Right kidney (tissue), 9 donors: Measurements from ENCODE around the gene SLC2A2.

Source experiments
- DNase-seq: peaks from one replicate; pipeline ENCODE4 v3.0.0-alpha.2; 2016
- long read RNA-seq, 8 donors: transcript quantifications; one replicate each; lab custom pipeline, GENCODE V29; 2026

Gene SLC2A2
- long read RNA-seq, donor 1, partial matches to known transcripts, result 0 of 1 reads
- long read RNA-seq, donor 1, other reads (novel, unspliced or antisense), result 0 of 1 reads
- long read RNA-seq, donor 2, partial matches to known transcripts, result 0 of 2 reads
- long read RNA-seq, donor 2, other reads (novel, unspliced or antisense), result 0 of 2 reads
- long read RNA-seq, donor 3, partial matches to known transcripts, result 0 of 4 reads
- long read RNA-seq, donor 3, other reads (novel, unspliced or antisense), result 0 of 4 reads
- long read RNA-seq, donor 4, partial matches to known transcripts, result 0 of 1 reads
- long read RNA-seq, donor 4, other reads (novel, unspliced or antisense), result 0 of 1 reads
- long read RNA-seq, donor 5, partial matches to known transcripts, result 0 of 2 reads
- long read RNA-seq, donor 5, other reads (novel, unspliced or antisense), result 0 of 2 reads
- long read RNA-seq, donor 6, partial matches to known transcripts, result 0 of 1 reads
- long read RNA-seq, donor 6, other reads (novel, unspliced or antisense), result 0 of 1 reads
- long read RNA-seq, donor 7, partial matches to known transcripts, result 0 of 2 reads
- long read RNA-seq, donor 7, other reads (novel, unspliced or antisense), result 0 of 2 reads
- long read RNA-seq, donor 8, partial matches to known transcripts, result 0 of 2 reads
- long read RNA-seq, donor 8, other reads (novel, unspliced or antisense), result 0 of 2 reads

DNA sequence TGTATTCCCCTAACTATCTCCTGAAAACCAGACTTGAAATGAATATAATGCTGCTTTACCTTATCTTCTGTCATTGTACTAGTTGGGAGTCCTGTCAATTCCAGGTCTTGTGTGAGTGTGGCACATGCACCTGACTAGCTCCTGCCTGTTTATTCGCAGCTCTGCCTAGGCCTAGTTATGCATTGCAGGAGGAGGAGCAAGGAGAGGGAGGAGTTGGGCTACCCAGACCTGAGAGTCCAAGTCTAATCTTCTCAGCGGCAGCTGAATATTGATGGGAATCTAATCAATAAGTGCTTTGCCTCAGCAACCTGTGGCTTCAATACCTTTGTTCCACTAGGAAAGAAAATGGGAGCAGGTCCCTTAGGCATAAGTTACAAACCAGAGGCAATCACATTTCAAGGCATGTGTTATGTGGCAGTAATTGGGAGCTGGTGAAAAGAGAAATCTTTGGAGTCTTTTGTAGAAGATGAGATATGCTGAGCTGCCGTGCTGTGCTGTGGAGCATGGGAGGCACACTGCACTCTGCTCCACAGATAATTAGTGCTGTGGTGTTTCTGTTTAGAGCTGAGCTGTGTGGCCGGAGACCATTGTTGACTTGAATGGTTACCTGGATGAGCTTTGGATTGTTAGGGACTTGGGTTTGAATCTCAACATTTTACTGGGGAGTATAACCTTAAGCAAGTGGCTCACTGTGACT lies at the start of gene SLC2A2:
TSS of gene SLC2A2 (minus strand) at position 124 of the 697 bp plus-strand sequence. CDS start at position 74, 50 bp downstream.
- no peak for DNase-seq

DNA sequence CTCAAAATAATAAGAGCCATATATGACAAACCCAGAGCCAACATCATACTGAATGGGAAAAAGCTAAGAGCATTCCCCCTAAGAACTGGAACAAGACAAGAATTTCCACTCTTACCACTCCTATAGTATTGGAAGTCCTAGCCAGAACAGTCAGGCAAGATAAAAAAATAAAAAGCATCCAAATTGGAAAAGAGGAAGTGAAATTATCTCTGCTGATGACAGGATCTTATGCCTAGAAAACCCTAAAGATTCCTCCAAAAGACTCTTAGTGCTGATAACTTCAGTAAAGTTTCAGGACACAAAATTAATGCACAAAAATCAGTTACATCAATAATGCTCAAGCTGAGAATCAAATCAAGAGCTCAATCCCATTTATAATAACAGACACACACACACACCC lies 45.9 kb upstream of the SLC2A2 start:
- DNase-seq, result no peak

DNA sequence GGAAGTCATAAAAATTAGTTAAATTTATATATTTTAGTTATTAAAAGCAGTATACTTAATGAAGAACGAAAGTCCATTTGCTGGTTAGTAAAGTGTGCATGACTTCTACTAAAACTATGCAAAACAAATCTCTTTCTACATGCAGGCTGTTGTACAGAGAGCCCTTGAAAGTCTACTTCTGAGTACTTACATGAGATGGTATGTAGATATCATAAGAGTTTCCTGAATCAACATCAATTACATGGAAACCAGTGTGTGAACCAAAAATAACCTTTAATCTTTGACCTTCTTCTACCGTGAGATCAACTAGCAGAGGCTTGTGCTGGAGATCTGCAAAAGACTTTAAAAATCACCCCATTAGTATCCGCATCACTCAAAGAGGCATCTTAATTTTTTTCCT lies 42.1 kb upstream of the SLC2A2 start:
- no peak for DNase-seq

- DNase-seq, result no peak
Observed at GRCh38 chr3:171066206-171066605, 39.7 kb upstream of the SLC2A2 start.

DNA sequence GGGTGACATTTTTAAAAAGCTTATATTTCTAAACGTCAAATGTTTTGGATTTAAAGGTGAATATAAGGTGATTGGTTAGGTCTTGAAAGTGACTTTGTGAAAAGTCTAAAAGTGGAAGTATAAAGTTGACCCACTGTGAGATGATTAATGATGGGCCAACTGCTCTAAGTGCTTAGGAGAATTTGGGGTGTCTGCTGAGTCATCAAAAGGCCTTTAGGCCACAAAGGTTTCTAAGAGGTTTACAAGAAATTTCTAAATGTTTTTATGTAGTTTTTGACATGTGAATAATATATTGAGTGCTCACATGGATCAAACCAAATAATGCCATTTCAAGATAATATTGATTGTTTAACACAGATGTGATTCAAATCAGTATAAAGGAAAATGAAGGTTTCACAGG lies 39.2 kb upstream of the SLC2A2 start:
- DNase-seq, result no peak

DNA sequence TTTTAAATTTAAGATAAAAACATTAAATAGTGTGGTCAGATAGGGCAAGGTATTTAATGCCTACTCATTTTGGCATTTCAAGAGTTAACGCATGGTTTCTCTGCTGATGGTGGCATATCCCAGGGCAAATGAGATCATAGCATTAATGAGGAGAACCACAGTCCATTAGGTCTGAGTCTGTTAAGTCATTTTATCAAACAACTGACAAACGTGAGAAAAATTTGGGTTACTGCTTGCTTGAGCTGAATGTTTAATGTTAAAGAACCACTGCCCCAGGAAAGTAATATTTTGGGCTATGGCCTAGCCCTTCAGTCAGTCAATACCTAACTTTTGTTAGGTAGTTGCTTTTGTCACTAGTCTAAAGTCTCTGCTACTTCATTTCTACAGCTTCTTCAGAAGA lies 37.9 kb upstream of the SLC2A2 start:
- no peak for DNase-seq

DNA sequence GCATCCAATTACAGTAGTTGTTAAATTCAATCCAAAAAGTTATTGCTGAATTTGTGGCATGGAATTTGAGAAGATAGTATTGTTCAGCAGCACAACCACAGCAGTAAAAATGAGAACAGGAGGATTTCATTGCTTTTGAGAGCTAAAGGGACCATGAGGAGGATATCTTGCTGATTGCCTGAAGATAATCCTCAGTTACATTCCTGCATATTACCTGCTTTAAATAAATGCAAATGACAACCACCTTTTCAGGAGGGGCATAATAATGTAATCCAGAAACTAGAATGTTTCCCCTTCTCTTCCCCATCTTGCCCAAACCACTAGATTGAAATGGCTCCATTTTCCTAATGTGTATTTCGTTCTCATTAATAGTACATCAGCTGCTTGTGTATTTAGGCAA lies 35.2 kb upstream of the SLC2A2 start:
- DNase-seq, result no peak

- no peak for DNase-seq
Observed at GRCh38 chr3:171059978-171060377, 33.5 kb upstream of the SLC2A2 start.

DNA sequence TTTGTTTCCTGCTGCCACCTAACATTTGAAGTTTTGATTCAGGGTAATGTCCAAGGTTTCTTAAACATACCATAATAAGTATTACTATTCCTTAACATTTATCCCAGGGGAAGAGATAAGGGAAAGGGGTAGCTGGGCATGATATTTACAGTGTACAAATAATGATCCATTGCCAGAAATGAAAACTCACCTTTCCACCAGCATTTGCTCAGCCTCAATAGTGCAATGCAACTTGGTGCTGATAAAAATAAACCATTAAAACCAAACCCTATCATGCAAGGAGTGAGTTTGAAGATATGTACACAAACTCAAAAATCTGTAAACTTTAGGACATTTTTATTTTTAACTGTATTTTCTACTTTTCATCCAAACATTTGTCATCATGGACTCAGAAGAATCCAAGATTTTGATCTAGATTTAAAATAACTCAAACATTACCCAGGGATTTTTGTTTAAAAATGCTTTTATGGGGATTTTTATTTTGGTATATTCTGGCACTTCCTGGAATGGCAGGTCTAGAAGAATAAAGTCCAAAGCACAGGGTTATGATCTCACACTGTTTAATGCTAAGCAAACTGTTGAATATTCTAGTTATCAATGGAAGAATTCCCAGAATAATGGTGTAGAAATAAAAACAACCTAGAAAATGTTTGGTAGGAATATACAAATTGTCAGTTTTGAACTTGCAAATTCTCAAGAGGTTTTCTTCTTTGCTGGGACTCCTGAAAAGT lies 32.5 kb upstream of the SLC2A2 start:
- DNase-seq, result no peak

DNA sequence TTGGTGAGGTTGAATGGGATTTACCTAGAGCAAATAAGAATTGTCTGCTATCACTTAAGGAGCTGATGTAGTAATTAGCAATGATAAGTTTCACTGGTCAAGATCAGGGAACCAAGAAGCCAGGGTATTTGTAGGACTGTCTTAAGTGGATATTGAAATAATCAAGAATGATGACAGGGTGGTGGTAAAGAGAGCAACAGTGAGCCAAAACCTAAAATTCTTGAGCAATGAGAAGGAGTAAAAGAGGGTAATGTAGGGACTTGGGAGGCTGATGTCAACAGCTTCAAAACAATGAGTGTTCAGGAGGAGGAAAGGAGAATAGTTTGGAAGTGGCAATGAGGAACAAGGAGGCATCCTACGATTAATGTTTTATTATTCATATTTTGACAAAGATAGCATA lies 31.5 kb upstream of the SLC2A2 start:
- DNase-seq, result no peak

- DNase-seq, result no peak
Observed at GRCh38 chr3:171057072-171057471, 30.6 kb upstream of the SLC2A2 start.

DNA sequence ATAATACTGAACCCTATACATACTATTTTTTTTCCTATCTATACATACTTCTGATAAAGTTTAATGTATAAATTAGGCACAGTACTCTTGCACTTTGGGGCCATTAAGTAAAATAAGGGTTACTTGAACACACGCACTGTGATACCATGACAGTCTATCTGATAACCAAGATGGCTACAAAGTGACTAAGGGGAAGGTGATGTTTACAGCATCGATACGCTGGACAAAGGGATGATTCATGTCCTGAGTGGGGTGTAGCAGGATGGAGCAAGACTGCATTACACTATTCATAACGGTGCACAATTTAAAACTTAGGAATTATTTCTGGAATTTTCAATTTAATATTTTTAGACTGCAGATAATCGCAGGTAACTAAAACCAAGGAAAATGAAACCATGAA lies 30.0 kb upstream of the SLC2A2 start:
- no peak for DNase-seq

GRCh38 chr3:171055336-171056178 lies 29.0 kb upstream of the SLC2A2 start:
- DNase-seq, result no peak

DNA sequence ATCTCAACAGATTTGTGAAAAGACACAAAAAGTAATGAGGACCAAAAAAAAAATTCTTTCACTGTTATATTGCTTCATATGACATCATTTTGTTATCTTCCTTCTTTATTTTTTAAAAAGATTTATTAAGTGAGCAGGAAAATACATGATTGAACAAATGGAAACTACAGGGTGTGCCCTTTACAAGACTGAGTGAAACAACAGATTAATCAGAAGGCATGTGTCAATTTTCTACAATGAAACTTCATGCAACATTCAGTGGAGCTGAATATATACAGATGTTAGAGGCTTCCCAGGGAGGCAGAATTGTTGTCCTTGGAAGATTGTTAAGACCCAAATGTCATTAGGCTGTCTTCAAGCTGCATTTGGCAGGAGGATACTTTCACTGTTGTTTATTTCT lies 28.4 kb upstream of the SLC2A2 start:
- no peak for DNase-seq

DNA sequence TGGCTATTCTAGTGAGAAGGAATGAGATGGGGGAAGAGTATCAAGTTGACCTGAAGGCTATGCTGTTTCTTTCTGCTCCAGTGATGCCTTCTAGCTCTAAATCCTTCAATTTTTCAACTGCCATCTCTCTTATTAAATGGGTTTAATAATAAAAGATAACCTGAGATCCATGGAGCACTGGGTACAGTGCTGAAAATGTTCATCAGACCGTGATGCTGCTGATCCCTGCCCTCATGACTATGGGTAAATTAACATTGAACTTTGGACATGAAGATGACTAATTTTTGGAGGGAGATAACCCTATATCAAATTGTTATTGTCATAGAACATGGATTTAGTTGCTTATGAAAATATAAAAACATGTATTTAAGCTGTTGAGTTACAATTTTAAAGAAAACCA lies 27.7 kb upstream of the SLC2A2 start:
- DNase-seq, result no peak

GRCh38 chr3:171049861-171050444 lies 23.4 kb upstream of the SLC2A2 start:
- no peak for DNase-seq

DNA sequence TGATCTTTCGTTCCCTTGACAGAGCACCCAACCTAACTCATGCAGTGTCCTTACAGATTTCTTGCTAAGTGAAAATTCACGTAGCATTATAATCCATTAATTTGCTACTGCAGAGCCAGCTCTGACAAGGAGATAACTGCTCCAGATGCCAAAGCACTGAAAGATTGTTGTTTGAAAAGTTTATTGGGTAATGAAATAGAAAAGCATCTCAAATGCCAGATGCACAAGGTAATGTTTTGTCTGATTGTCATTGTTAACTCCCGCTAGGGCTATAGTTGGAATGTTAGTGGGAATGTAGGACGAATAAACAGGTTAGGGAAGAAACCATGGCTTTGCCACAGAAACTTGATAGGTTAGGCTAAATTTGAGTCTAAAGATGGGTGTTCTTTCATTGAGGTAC lies 20.2 kb upstream of the SLC2A2 start:
- DNase-seq, result no peak

GRCh38 chr3:171044835-171045793 lies 18.6 kb upstream of the SLC2A2 start:
- no peak for DNase-seq

DNA sequence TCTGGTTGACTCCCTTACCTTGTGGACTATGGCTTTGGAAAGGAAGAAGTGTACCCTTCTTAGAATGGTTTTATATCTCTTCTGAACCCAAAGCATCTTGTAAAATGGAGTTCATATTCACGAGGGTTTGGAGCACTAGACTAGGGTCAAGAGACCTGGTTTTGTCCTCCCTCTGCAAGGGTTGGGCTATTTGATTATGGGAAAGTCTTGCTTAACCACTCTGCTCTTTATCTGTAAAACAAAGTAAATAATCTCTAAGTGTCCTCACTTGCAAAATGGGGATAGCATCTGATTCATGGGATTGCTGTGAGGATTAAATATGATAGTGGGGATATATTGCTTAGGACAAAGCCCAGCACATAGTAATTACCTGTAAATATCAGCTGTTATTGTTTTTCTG lies 17.9 kb upstream of the SLC2A2 start:
- no peak for DNase-seq

DNA sequence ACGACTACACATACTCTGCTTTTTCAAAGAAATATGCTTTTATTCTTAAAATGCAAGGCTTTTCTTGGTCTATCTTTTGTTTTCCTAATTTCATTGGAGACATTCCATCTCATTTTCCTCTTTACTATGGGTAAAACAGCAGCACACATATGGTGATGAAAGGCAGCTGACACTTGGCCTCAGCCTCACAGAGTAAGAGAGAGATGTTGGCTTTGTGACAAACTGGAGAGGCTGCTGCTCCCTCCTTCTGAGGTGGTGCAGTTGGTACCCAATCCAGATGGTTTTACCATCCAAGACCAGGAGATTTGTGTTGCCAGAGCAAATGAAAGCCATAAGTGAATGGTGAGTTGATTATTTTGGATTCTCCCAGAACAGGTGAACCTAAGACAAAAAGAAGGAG lies 13.2 kb upstream of the SLC2A2 start:
- DNase-seq, result no peak
